Neural cell (in vitro differentiated cells): ENCODE measurements around the gene CTLA4. TPM values are rescaled to one million over a fixed set of nuclear protein-coding genes. Genes with fewer than 3 reads are reported as not detected.
A peak's percentile ranks its signal among the peaks of the same experiment; 100 is the strongest.

Experiments
- H2AFZ ChIP-seq: fragments of 200-600, 300-800 bp; sonication (generic), shearing (Covaris generic); 2 replicates; pipeline ENCODE4 v1.6.0; 2014; ENCODE audit warnings: low read depth, mild to moderate bottlenecking, antibody characterized with exemption, low read length, moderate library complexity
- H3F3A ChIP-seq: fragments of 200-600 bp; shearing (Covaris generic); 2 replicates; pipeline ENCODE4 v1.6.1; 2016; ENCODE audit warnings: mild to moderate bottlenecking, moderate library complexity, mixed read lengths, antibody characterized with exemption, low read length; ENCODE audit not compliant: insufficient read depth, poor library complexity, severe bottlenecking
- H3K27ac ChIP-seq: fragments of 200-600, 300-800 bp; sonication (generic), shearing (Covaris generic); 2 replicates; pipeline ENCODE4 v1.5.1; 2014; ENCODE audit warnings: mild to moderate bottlenecking, low read length, moderate library complexity
- H3K27me3 ChIP-seq: fragments of 300-800, 200-600 bp; sonication (generic), shearing (Covaris generic); 2 replicates; pipeline ENCODE4 v1.6.0; 2014; ENCODE audit warnings: mild to moderate bottlenecking, low read depth, low read length, moderate library complexity; ENCODE audit not compliant: insufficient read depth
- H3K36me3 ChIP-seq: fragments of 300-800, 200-600 bp; sonication (generic), shearing (Covaris generic); 2 replicates; pipeline ENCODE4 v1.5.1; 2014; ENCODE audit warnings: mild to moderate bottlenecking, antibody characterized with exemption, low read length, moderate library complexity; ENCODE audit not compliant: insufficient read depth
- H3K4me2 ChIP-seq: fragments of 300-800, 200-600 bp; sonication (generic), shearing (Covaris generic); 2 replicates; pipeline ENCODE4 v1.6.0; 2014; ENCODE audit warnings: mild to moderate bottlenecking, low read length
- H3K4me3 ChIP-seq: fragments of 300-800, 200-600 bp; sonication (generic), shearing (Covaris generic); 2 replicates; pipeline ENCODE4 v1.5.1; 2014; ENCODE audit warnings: mild to moderate bottlenecking, low read length, moderate library complexity
- H3K79me2 ChIP-seq: fragments of 200-600 bp; shearing (Covaris generic); replicated peaks from 2 replicates; pipeline ENCODE4 v1.6.0; 2014; ENCODE audit warnings: mild to moderate bottlenecking, low read length, moderate library complexity; ENCODE audit not compliant: insufficient read depth
- H3K9ac ChIP-seq: fragments of 300-800, 200-600 bp; sonication (generic), shearing (Covaris generic); 2 replicates; pipeline ENCODE4 v1.6.1; 2016; ENCODE audit warnings: mild to moderate bottlenecking, low read length, mixed read lengths
- H3K9me2 ChIP-seq: fragments of 200-600 bp; shearing (Covaris generic); 2 replicates; pipeline ENCODE4 v1.6.1; 2016; ENCODE audit warnings: mild to moderate bottlenecking, low read length, mixed read lengths; ENCODE audit not compliant: insufficient read depth
- H3K9me3 ChIP-seq: fragments of 200-600, 300-800 bp; sonication (generic), shearing (Covaris generic); 2 replicates; pipeline ENCODE4 v1.6.1; 2016; ENCODE audit warnings: mild to moderate bottlenecking, mixed run types, low read length, moderate library complexity, mixed read lengths
- H4K20me1 ChIP-seq: fragments of 200-600 bp; shearing (Covaris generic); 2 replicates; pipeline ENCODE4 v1.6.1; 2016; ENCODE audit warnings: mild to moderate bottlenecking, mixed run types; ENCODE audit not compliant: insufficient read depth
- EP300 ChIP-seq: fragments of 450-650 bp; conservative IDR thresholded peaks from 2 replicates; pipeline ENCODE4 v1.6.1; 2014; ENCODE audit warnings: antibody characterized with exemption, mild to moderate bottlenecking, moderate library complexity; ENCODE audit not compliant: poor library complexity, severe bottlenecking
- EZH2 ChIP-seq: fragments of 200-600, 300-800 bp; shearing (Covaris generic), sonication (generic); IDR thresholded peaks from 2 replicates; pipeline ENCODE4 v1.6.1; 2014; ENCODE audit warnings: antibody characterized with exemption, low read length, borderline replicate concordance, mild to moderate bottlenecking; ENCODE audit not compliant: insufficient read depth, poor library complexity, severe bottlenecking
- MXI1 ChIP-seq: fragments of 450-650 bp; conservative IDR thresholded peaks from 2 replicates; pipeline ENCODE4 v1.6.1; 2014; ENCODE audit warnings: antibody characterized with exemption, mild to moderate bottlenecking; ENCODE audit not compliant: poor library complexity, severe bottlenecking
- POLR2AphosphoS5 ChIP-seq: IDR thresholded peaks from 2 replicates; pipeline ENCODE4 v1.6.1; 2012
- RAD21 ChIP-seq: fragments of 450-650 bp; conservative IDR thresholded peaks from 2 replicates; pipeline ENCODE4 v1.6.1; 2014; ENCODE audit warnings: antibody characterized with exemption, mild to moderate bottlenecking, moderate library complexity
- SMC3 ChIP-seq: fragments of 450-650 bp; conservative IDR thresholded peaks from 2 replicates; pipeline ENCODE4 v1.6.1; 2014; ENCODE audit warnings: antibody characterized with exemption, mild to moderate bottlenecking, moderate library complexity; ENCODE audit not compliant: poor library complexity
- TAF1 ChIP-seq: IDR thresholded peaks from 2 replicates; pipeline ENCODE4 v1.6.1; 2012; ENCODE audit warnings: low read depth
- polyA plus RNA-seq: library from polyadenylated mRNA; depleted of rRNA; stranded (reverse); fragments of >200 nt; gene quantifications from 2 replicates; pipeline ENCODE4 v1.2.3, GENCODE V29; 2014
- TF ChIP-seq, protein P1 (sequence below): IDR thresholded peaks from 2 replicates; pipeline ENCODE4 v1.6.1; 2012; ENCODE audit warnings: borderline replicate concordance
- TF ChIP-seq, protein P2 (sequence below): fragments of 450-650 bp; IDR thresholded peaks from 2 replicates; pipeline ENCODE4 v1.5.1; 2014; ENCODE audit warnings: antibody characterized with exemption, mild to moderate bottlenecking, moderate library complexity; ENCODE audit not compliant: poor library complexity, severe bottlenecking

CTLA4 gene
- polyA plus RNA-seq, 1 donor from 2014 or later: not detected

DNA sequence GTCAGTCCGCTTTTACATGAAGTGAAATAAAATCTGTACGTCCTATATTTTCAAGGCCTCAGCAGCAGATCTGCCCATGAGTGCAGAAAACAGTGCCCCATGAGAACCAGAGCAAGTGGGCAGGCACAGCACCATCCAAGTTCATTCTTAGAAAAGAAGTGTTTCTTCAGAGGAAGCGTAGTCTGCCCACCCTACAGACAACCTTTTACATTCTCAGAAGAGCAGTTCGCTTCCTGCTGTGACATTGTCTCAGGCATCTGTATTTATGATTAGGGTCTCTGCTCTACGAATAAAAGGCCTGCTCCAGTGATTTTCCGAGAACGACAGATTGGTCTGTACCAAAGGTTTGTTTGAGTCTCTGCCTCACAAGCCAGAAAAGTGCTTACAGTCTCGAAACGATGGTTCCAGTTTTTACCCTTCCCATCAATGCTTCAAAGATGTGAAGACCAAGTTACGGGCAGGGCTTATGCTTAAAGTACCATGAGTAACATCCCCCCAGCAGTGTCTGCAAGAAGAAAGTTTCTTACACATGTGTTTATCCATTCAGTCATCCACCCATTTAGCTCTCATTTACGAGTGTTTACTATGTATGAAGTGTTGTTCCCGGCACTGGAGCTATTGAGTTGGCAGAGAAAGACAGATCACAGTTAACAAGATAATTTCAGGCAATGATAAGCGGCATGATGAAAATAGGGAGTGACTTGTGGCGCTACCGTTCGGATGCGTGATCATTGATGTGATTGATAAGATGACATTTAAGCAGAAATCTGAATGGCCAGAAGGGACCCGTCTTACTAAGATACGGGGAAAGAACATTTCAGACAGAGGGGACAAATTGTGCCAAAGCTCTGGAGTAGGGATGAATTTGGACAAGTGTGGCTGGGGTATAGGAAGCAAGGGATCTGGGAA is 31.4 kb upstream of the CTLA4 start:
- H3K79me2 ChIP-seq: no peaks in the 10 kb centered on the region
- no peak overlapping the region for H3K27ac ChIP-seq
- H3K4me3 ChIP-seq: no peak overlapping the region
- no peaks in the 10 kb centered on the region for H3K36me3 ChIP-seq
- no peaks in the 10 kb centered on the region for H3K9me3 ChIP-seq
- TF ChIP-seq EP300 (peak; percentile 73), POLR2AphosphoS5 (peak; percentile 62), SMC3 (no peak)
- no peaks in the 10 kb centered on the region for H4K20me1 ChIP-seq
- H3K9ac ChIP-seq: no peak overlapping the region
- peaks cover 3% of the 10 kb centered on the region for H3F3A ChIP-seq
- H3K4me2 ChIP-seq: peak overlapping the region; percentile 22
- H3K27me3 ChIP-seq: no peaks in the 10 kb centered on the region
- H2AFZ ChIP-seq: no peak overlapping the region
- H3K9me2 ChIP-seq: no peaks in the 10 kb centered on the region

DNA sequence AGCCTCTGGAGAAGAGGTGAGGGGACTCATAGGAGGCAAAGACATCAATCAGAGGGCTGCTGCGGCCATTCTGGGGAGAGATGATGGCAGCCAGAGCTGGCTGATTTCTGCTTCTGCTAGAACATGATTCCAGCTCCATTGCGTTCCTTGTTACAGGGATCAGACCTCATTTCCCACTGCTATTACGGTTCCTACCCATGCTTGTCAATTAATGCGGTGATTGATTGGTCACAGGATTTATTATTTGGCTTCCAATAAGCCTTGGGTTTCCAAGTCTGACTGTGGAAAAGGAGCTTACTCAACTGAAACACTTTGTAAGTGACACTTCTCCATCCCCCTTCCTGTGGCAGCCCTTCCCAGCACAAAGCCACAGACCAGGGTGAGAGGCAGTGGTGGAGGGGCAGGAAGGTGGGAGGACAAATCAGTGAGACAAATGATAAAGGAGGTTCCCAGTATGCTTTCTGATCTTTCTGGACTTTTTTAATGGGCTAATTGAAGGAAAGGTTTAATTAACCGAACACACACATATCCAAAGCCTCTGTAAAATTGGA is 26.8 kb upstream of the CTLA4 start:
- no peak overlapping the region for H3K27ac ChIP-seq
- H3K4me2 ChIP-seq: no peak overlapping the region
- H2AFZ ChIP-seq: no peak overlapping the region
- TF ChIP-seq RAD21 (no peak), TAF1 (no peak), EZH2 (no peak), POLR2AphosphoS5 (no peak)
- peaks cover 3% of the 10 kb centered on the region for H3F3A ChIP-seq
- no peaks in the 10 kb centered on the region for H3K79me2 ChIP-seq
- H3K9me3 ChIP-seq: no peaks in the 10 kb centered on the region
- H3K27me3 ChIP-seq: no peaks in the 10 kb centered on the region
- no peaks in the 10 kb centered on the region for H4K20me1 ChIP-seq
- H3K9me2 ChIP-seq: no peaks in the 10 kb centered on the region
- no peak overlapping the region for H3K4me3 ChIP-seq
- H3K36me3 ChIP-seq: no peaks in the 10 kb centered on the region
- no peak overlapping the region for H3K9ac ChIP-seq

DNA sequence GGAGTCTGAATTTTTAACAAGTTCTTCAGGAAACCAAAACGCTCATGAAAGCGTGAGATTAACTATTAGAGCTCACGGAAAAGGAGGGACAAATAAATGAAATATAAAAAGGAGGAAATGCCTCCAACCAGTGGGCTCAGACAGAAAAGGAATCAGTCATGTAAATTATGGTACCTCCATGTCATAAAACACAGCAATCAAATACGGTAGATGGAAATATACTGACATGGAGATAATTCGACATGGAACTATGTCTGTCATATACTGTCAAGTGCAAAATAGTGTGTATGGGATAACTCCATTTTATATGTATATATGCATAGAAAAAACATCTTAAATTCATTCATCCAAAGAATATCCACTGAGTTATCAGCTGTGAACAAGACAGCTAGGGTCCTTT is 25.9 kb upstream of the CTLA4 start:
- no peak overlapping the region for H3K4me2 ChIP-seq
- H3F3A ChIP-seq: no peaks in the 10 kb centered on the region
- H3K9me3 ChIP-seq: no peaks in the 10 kb centered on the region
- H2AFZ ChIP-seq: no peak overlapping the region
- H3K9me2 ChIP-seq: no peaks in the 10 kb centered on the region
- H3K36me3 ChIP-seq: no peaks in the 10 kb centered on the region
- H3K9ac ChIP-seq: no peak overlapping the region
- no peaks in the 10 kb centered on the region for H3K79me2 ChIP-seq
- no peaks in the 10 kb centered on the region for H3K27me3 ChIP-seq
- H4K20me1 ChIP-seq: no peaks in the 10 kb centered on the region
- no peak overlapping the region for H3K27ac ChIP-seq
- H3K4me3 ChIP-seq: no peak overlapping the region
- no peak for TF ChIP-seq TAF1
- TF ChIP-seq EZH2: no peak
- TF ChIP-seq SMC3: no peak
- no peak for TF ChIP-seq MXI1
- peak; percentile 90 for TF ChIP-seq POLR2AphosphoS5
- TF ChIP-seq, protein P1, sequence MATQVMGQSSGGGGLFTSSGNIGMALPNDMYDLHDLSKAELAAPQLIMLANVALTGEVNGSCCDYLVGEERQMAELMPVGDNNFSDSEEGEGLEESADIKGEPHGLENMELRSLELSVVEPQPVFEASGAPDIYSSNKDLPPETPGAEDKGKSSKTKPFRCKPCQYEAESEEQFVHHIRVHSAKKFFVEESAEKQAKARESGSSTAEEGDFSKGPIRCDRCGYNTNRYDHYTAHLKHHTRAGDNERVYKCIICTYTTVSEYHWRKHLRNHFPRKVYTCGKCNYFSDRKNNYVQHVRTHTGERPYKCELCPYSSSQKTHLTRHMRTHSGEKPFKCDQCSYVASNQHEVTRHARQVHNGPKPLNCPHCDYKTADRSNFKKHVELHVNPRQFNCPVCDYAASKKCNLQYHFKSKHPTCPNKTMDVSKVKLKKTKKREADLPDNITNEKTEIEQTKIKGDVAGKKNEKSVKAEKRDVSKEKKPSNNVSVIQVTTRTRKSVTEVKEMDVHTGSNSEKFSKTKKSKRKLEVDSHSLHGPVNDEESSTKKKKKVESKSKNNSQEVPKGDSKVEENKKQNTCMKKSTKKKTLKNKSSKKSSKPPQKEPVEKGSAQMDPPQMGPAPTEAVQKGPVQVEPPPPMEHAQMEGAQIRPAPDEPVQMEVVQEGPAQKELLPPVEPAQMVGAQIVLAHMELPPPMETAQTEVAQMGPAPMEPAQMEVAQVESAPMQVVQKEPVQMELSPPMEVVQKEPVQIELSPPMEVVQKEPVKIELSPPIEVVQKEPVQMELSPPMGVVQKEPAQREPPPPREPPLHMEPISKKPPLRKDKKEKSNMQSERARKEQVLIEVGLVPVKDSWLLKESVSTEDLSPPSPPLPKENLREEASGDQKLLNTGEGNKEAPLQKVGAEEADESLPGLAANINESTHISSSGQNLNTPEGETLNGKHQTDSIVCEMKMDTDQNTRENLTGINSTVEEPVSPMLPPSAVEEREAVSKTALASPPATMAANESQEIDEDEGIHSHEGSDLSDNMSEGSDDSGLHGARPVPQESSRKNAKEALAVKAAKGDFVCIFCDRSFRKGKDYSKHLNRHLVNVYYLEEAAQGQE: no peak
- TF ChIP-seq EP300: peak; percentile 90
- TF ChIP-seq, protein P2, sequence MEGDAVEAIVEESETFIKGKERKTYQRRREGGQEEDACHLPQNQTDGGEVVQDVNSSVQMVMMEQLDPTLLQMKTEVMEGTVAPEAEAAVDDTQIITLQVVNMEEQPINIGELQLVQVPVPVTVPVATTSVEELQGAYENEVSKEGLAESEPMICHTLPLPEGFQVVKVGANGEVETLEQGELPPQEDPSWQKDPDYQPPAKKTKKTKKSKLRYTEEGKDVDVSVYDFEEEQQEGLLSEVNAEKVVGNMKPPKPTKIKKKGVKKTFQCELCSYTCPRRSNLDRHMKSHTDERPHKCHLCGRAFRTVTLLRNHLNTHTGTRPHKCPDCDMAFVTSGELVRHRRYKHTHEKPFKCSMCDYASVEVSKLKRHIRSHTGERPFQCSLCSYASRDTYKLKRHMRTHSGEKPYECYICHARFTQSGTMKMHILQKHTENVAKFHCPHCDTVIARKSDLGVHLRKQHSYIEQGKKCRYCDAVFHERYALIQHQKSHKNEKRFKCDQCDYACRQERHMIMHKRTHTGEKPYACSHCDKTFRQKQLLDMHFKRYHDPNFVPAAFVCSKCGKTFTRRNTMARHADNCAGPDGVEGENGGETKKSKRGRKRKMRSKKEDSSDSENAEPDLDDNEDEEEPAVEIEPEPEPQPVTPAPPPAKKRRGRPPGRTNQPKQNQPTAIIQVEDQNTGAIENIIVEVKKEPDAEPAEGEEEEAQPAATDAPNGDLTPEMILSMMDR: no peak
- TF ChIP-seq RAD21: no peak
